Vagina (tissue), 2 donors: ENCODE measurements around the gene MARCHF11. TPM values are rescaled to one million over a fixed set of nuclear protein-coding genes. Genes with fewer than 3 reads are reported as not detected.

ENCODE experiments used
- DNase-seq, 2 donors: peaks; one replicate each; pipeline ENCODE4 v3.0.0-alpha.2; 2017; ENCODE audit errors: extremely low spot score in 2 of 2
- H3K27ac ChIP-seq: fragments of 200-600 bp; sonication (generic); one replicate; pipeline ENCODE4 v1.5.1; 2019
- H3K27me3 ChIP-seq: fragments of 200-600 bp; sonication (generic); one replicate; pipeline ENCODE4 v1.5.1; 2019
- H3K36me3 ChIP-seq, 2 donors: fragments of 200-600 bp; sonication (generic); one replicate each; pipeline ENCODE4 v1.5.1; 2017 to 2019
- H3K4me1 ChIP-seq: fragments of 200-600 bp; sonication (generic); one replicate; pipeline ENCODE4 v1.5.1; 2019
- H3K4me3 ChIP-seq, 2 donors: fragments of 200-600 bp; sonication (generic); 1 replicate in 1 of 2; 2 replicates in 1 of 2; pipeline ENCODE4 v1.5.1; 2016 to 2019
- H3K9me3 ChIP-seq: fragments of 200-600 bp; sonication (generic); one replicate; pipeline ENCODE4 v1.5.1; 2019
- CTCF ChIP-seq, 3 experiments: fragments of 450-650 bp in 2 of 3; fragments of 200-600 bp in 1 of 3; sonication (generic) in 1 of 3; IDR thresholded peaks; one replicate each; pipeline ENCODE4 v1.5.1; 2017 to 2019; ENCODE audit warnings: antibody characterized with exemption in 3 of 3, mild to moderate bottlenecking in 2 of 3, moderate library complexity in 2 of 3
- POLR2A ChIP-seq, 2 donors: fragments of 450-650 bp; IDR thresholded peaks; one replicate each; pipeline ENCODE4 v1.6.1; 2017; ENCODE audit warnings: antibody characterized with exemption in 2 of 2, mild to moderate bottlenecking in 2 of 2, moderate library complexity in 2 of 2
- POLR2AphosphoS5 ChIP-seq, 2 donors: sonication (generic); formaldehyde crosslinking; IDR thresholded peaks; one replicate each; pipeline ENCODE4 v1.9.0; 2017; ENCODE audit warnings: antibody characterized with exemption in 2 of 2, mild to moderate bottlenecking in 2 of 2, low read depth in 1 of 2; ENCODE audit not compliant: insufficient read depth in 1 of 2
- intact Hi-C: fragments of 100-400 bp; cut with DNase I; formaldehyde crosslinking; loops from one replicate; pipeline ENCODE4 v1.15.1; 2023
- total RNA-seq: library from RNA; depleted of rRNA; stranded (reverse); fragments of >200 nt; gene quantifications from one replicate; pipeline ENCODE4 v1.2.3, GENCODE V29; 2016

MARCHF11 gene
- total RNA-seq, 1 donor from 2014 or later = not detected

GRCh38 chr5:16076657-16077056, 102.9 kb downstream of the MARCHF11 start:
- H3K27me3 ChIP-seq = no peaks in the 10 kb centered on the region
- no peaks in the 10 kb centered on the region for H3K4me1 ChIP-seq
- H3K4me3 ChIP-seq = no peak overlapping the region
- no peaks in the 10 kb centered on the region for H3K9me3 ChIP-seq
- no peaks in the 10 kb centered on the region for H3K36me3 ChIP-seq
- DNase-seq = no peak
- TF ChIP-seq CTCF (IDR thresholded peaks at IDR 0.05) (no peak), POLR2A (IDR thresholded peaks at IDR 0.05) (no peak), POLR2AphosphoS5 (IDR thresholded peaks at IDR 0.05; ENCODE audit: insufficient read depth in 1 of 2, low read depth in 1 of 2) (no peak)
- intact Hi-C loops = no loop called here
- H3K27ac ChIP-seq = no peak overlapping the region

GRCh38 chr5:16074358-16074757, 105.2 kb downstream of the MARCHF11 start:
- no peak overlapping the region for H3K4me3 ChIP-seq
- no peak overlapping the region for H3K27ac ChIP-seq
- no peak for DNase-seq
- no peaks in the 10 kb centered on the region for H3K27me3 ChIP-seq
- intact Hi-C loops = no loop called here
- H3K4me1 ChIP-seq = no peaks in the 10 kb centered on the region
- no peaks in the 10 kb centered on the region for H3K9me3 ChIP-seq
- TF ChIP-seq POLR2A (IDR thresholded peaks at IDR 0.05) (no peak), CTCF (IDR thresholded peaks at IDR 0.05) (no peak), POLR2AphosphoS5 (IDR thresholded peaks at IDR 0.05; ENCODE audit: insufficient read depth in 1 of 2, low read depth in 1 of 2) (no peak)
- H3K36me3 ChIP-seq = no peaks in the 10 kb centered on the region

GRCh38 chr5:16072616-16073015, 107.0 kb downstream of the MARCHF11 start:
- Histone ChIP-seq H3K4me1 (no peaks in the 10 kb centered on the region), H3K27ac (no peak overlapping the region), H3K9me3 (no peaks in the 10 kb centered on the region), H3K27me3 (no peaks in the 10 kb centered on the region), H3K36me3 (no peaks in the 10 kb centered on the region), H3K4me3 (no peak overlapping the region)
- no peak for DNase-seq
- TF ChIP-seq POLR2A (IDR thresholded peaks at IDR 0.05) (no peak), CTCF (IDR thresholded peaks at IDR 0.05) (no peak), POLR2AphosphoS5 (IDR thresholded peaks at IDR 0.05; ENCODE audit: insufficient read depth in 1 of 2, low read depth in 1 of 2) (no peak)
- intact Hi-C loops = no loop called here

GRCh38 chr5:16067415-16067814, 112.2 kb downstream of the MARCHF11 start:
- Histone ChIP-seq H3K4me3 (no peak overlapping the region), H3K9me3 (no peaks in the 10 kb centered on the region), H3K36me3 (no peaks in the 10 kb centered on the region), H3K4me1 (no peaks in the 10 kb centered on the region), H3K27me3 (no peaks in the 10 kb centered on the region), H3K27ac (no peak overlapping the region)
- intact Hi-C loops = no loop called here
- TF ChIP-seq POLR2A (IDR thresholded peaks at IDR 0.05) = no peak
- no peak for TF ChIP-seq CTCF (IDR thresholded peaks at IDR 0.05)
- DNase-seq = no peak

GRCh38 chr5:16066810-16067209, 112.8 kb downstream of the MARCHF11 start:
- H3K4me3 ChIP-seq = no peak overlapping the region
- no peak overlapping the region for H3K27ac ChIP-seq
- H3K27me3 ChIP-seq = no peaks in the 10 kb centered on the region
- H3K9me3 ChIP-seq = no peaks in the 10 kb centered on the region
- intact Hi-C loops = no loop called here
- no peaks in the 10 kb centered on the region for H3K4me1 ChIP-seq
- no peak for DNase-seq
- no peaks in the 10 kb centered on the region for H3K36me3 ChIP-seq
- TF ChIP-seq POLR2AphosphoS5 (IDR thresholded peaks at IDR 0.05; ENCODE audit: insufficient read depth in 1 of 2, low read depth in 1 of 2) = no peak
- no peak for TF ChIP-seq POLR2A (IDR thresholded peaks at IDR 0.05)
- no peak for TF ChIP-seq CTCF (IDR thresholded peaks at IDR 0.05)
